BLaER1 treated with 17β-estradiol and CSF1 and Interleukin-3, amounts not matched to agents 10 nM and 100 nM (cell line): ENCODE results near the gene ERFL.

ENCODE experiments used
- H3K27ac ChIP-seq, 11 experiments: shearing (Covaris generic); formaldehyde crosslinking; 2 replicates each; pipeline ENCODE4 v1.8.1; 2022
- H3K27me3 ChIP-seq, 11 experiments: shearing (Covaris generic); formaldehyde crosslinking; 2 replicates each; pipeline ENCODE4 v1.8.1; 2022
- H3K36me3 ChIP-seq, 11 experiments: shearing (Covaris generic); formaldehyde crosslinking; 2 replicates each; pipeline ENCODE4 v1.8.1; 2022
- H3K4me1 ChIP-seq, 10 experiments: shearing (Covaris generic); formaldehyde crosslinking; 2 replicates each; pipeline ENCODE4 v1.8.1; 2022
- H3K4me2 ChIP-seq, 11 experiments: shearing (Covaris generic); formaldehyde crosslinking; 2 replicates each; pipeline ENCODE4 v1.8.1; 2022
- H3K4me3 ChIP-seq, 10 experiments: shearing (Covaris generic); formaldehyde crosslinking; 2 replicates each; pipeline ENCODE4 v1.8.1; 2022
- H3K9ac ChIP-seq, 11 experiments: shearing (Covaris generic); formaldehyde crosslinking; 2 replicates each; pipeline ENCODE4 v1.8.1; 2022
- H3K9me3 ChIP-seq, 11 experiments: shearing (Covaris generic); formaldehyde crosslinking; replicated peaks in 1 of 11; 2 replicates each; pipeline ENCODE4 v1.8.1; 2022
- H4K20me1 ChIP-seq, 11 experiments: shearing (Covaris generic); formaldehyde crosslinking; 2 replicates each; pipeline ENCODE4 v1.8.1; 2022
- Cebpa-rat ChIP-seq, 11 experiments: shearing (Covaris generic); IDR thresholded peaks; 2 replicates each; pipeline ENCODE4 v1.8.1; 2022

Gene ERFL

GRCh38 chr19:41937525-41938468 is 9.5 kb upstream of the ERFL start:
- no peaks in the 10 kb centered on the region; a peak in 1 of 22 replicates for H4K20me1 ChIP-seq
- H3K36me3 ChIP-seq, result no peaks in the 10 kb centered on the region
- H3K9me3 ChIP-seq, result no peaks in the 10 kb centered on the region
- TF ChIP-seq Cebpa-rat (IDR thresholded peaks at IDR 0.05), result no peak
- peak overlapping the region in 10 of 11 experiments; percentile 38 to 63 (median 47); a peak in 14 of 22 replicates for H3K9ac ChIP-seq
- peak overlapping the region; percentile 54 to 75 (median 64) for H3K4me2 ChIP-seq
- peaks cover 34 to 58% (median 53%) of the 10 kb centered on the region in 11 experiments for H3K27me3 ChIP-seq
- H3K27ac ChIP-seq, result peak overlapping the region in 8 of 11 experiments; percentile 33 to 67 (median 49); a peak in 16 of 22 replicates
- H3K4me3 ChIP-seq, result 0 out of 20 replicates have a peak overlapping the region, but pooled peaks of 1 of the 10 experiments have one; percentile 24
- peaks cover 36 to 55% (median 46%) of the 10 kb centered on the region in 10 experiments for H3K4me1 ChIP-seq

- Histone ChIP-seq H3K27ac (peak overlapping the region in 1 of 11 experiments; percentile 58; a peak in 1 of 22 replicates), H3K9ac (peak overlapping the region in 1 of 11 experiments; percentile 29; a peak in 1 of 22 replicates)
Observed at GRCh38 chr19:41936961-41937360, 8.7 kb upstream of the ERFL start.

GRCh38 chr19:41936416-41936850 is 8.2 kb upstream of the ERFL start:
- Histone ChIP-seq H3K27ac (no peak overlapping the region), H3K36me3 (no peaks in the 10 kb centered on the region), H3K4me2 (no peak overlapping the region), H3K4me3 (no peak overlapping the region), H4K20me1 (no peaks in the 10 kb centered on the region; a peak in 1 of 22 replicates), H3K27me3 (peaks cover 34 to 53% (median 49%) of the 10 kb centered on the region in 11 experiments), H3K4me1 (peaks cover 50 to 69% (median 60%) of the 10 kb centered on the region in 10 experiments), H3K9ac (peak overlapping the region in 3 of 11 experiments; percentile 9 to 28 (median 22); a peak in 1 of 22 replicates), H3K9me3 (no peaks in the 10 kb centered on the region)
- no peak for TF ChIP-seq Cebpa-rat (IDR thresholded peaks at IDR 0.05)

More at GRCh38 chr19:41936961-41937360, 8.7 kb upstream of the ERFL start:
- Histone ChIP-seq H3K27me3 (peaks cover 34 to 58% (median 53%) of the 10 kb centered on the region in 11 experiments), H3K4me3 (no peak overlapping the region), H3K4me2 (peak overlapping the region in 8 of 11 experiments; percentile 54 to 75 (median 66); a peak in 7 of 22 replicates), H3K4me1 (peaks cover 45 to 64% (median 54%) of the 10 kb centered on the region in 10 experiments), H3K9me3 (no peaks in the 10 kb centered on the region), H3K36me3 (no peaks in the 10 kb centered on the region), H4K20me1 (no peaks in the 10 kb centered on the region; a peak in 1 of 22 replicates)
- no peak for TF ChIP-seq Cebpa-rat (IDR thresholded peaks at IDR 0.05)

DNA sequence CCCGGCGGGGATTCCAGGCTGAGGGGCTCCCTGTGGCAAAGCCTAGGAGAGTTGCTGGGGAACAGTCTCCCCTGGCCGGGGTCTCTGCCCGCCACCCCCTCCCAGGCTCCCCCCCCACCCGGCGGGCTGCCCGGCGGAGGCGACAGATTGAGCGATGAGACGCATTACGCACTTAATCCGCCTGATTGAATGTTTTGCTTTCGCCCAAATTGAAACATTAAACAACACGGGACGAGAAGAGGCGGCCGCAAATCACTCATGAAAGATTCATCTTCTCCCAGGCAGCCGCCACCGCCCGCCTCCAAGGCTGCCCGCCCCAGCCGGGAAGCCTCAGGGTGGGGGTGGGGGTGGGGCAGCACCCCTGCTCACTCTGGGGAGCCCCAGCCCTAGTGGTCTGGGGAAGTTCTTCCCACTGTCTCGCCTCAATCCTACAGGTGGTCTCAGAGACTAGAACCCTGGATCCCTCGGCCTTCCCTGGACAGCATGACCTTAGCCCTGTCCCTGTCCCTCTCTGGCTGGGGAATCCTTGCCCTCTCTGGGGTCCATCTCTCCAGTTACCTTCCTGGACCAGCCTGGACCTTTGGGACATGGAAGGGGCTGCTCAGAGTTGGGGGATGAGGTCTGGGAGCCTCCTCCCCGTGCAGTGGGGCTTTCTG is 7.6 kb upstream of the ERFL start:
- no peak overlapping the region for H3K4me2 ChIP-seq
- H3K9me3 ChIP-seq, result no peaks in the 10 kb centered on the region
- no peaks in the 10 kb centered on the region for H3K36me3 ChIP-seq
- peak overlapping the region in 2 of 11 experiments; percentile 22 to 28; a peak in 1 of 22 replicates for H3K9ac ChIP-seq
- H3K4me3 ChIP-seq, result no peak overlapping the region
- no peaks in the 10 kb centered on the region; a peak in 1 of 22 replicates for H4K20me1 ChIP-seq
- peaks cover 55 to 70% (median 61%) of the 10 kb centered on the region in 10 experiments for H3K4me1 ChIP-seq
- no peak for TF ChIP-seq Cebpa-rat (IDR thresholded peaks at IDR 0.05)
- H3K27ac ChIP-seq, result no peak overlapping the region
- peaks cover 31 to 49% (median 47%) of the 10 kb centered on the region in 11 experiments for H3K27me3 ChIP-seq

DNA sequence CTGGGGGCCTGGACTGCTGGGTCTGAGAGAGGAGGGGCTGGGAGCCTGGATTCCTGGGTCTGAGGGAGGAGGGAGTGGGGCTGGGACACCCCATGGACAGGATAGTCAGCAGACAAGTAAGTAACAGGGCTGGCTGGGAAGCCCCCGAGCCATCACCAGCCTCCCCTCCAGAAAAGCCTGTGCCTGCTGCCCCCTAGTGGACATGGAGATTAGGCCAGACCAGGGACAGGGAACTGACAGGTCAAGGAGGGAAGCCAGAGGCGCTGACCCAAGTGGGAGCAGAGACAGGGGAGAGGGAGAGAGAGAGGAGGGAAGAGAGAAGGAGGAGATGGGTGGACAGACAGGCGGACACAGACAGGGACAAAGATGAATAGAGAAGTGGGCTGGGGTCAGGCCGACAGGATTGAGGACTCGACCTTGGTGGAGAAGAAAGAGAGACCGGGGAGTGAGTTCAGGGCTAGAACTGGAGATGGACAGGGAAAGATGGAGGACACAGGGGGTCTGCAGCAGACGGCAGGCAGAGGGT is 6.7 kb upstream of the ERFL start:
- peak overlapping the region; percentile 61 to 75 (median 64); a peak in 21 of 22 replicates for H3K4me2 ChIP-seq

DNA sequence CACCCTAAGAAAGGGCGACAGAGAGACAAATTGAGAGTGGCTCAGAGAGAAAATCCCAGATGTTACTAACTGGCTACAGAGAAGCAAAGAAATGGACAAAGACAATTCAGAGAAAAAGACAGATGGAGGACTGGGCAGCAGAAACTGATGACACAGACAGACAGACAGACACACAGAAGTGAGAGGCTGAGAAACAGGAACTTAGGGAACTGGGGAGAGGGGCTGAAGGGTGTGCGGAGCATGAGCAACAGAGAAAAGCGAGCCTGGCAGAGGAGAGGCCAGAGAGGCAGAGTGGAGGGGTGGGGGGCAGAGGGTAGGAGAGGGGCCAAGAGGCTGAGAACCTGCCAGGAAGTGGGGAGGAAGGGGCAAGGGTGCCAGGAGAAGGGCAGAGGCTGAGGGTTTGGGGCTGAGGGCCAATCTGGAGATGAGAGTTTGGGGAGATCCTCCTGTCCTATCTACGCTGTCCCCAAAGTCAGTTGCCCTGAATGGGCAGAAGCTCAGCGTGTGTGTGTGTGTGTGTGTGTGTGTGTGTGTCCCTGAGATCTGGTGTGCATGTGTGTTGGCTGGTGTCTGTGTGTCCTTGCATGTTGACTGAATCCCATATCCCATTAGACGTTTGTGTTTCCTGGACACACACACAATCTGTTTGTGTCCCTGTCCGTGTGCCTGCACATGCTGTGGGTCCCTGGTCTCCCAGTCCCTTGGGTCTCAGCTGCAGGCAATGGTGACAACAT is 5.6 kb upstream of the ERFL start:
- peak overlapping the region in 7 of 11 experiments; percentile 19 to 47 (median 30); a peak in 10 of 22 replicates for H3K27ac ChIP-seq
- H3K9ac ChIP-seq, result peak overlapping the region in 5 of 11 experiments; percentile 7 to 57 (median 37); a peak in 11 of 22 replicates
- peaks cover 57 to 80% (median 72%) of the 10 kb centered on the region in 10 experiments for H3K4me1 ChIP-seq
- no peaks in the 10 kb centered on the region for H3K9me3 ChIP-seq
- no peak overlapping the region for H3K4me3 ChIP-seq
- peaks cover 44 to 59% (median 55%) of the 10 kb centered on the region in 11 experiments for H3K27me3 ChIP-seq
- TF ChIP-seq Cebpa-rat (IDR thresholded peaks at IDR 0.05), result no peak
- no peaks in the 10 kb centered on the region; a peak in 1 of 22 replicates for H4K20me1 ChIP-seq
- H3K36me3 ChIP-seq, result no peaks in the 10 kb centered on the region
- peak overlapping the region; percentile 61 to 75 (median 64) for H3K4me2 ChIP-seq

More for the DNA sequence above, 6.7 kb upstream of the ERFL start:
- TF ChIP-seq Cebpa-rat (IDR thresholded peaks at IDR 0.05), result no peak
- Histone ChIP-seq H3K9me3 (no peaks in the 10 kb centered on the region), H3K27me3 (peaks cover 34 to 51% (median 49%) of the 10 kb centered on the region in 11 experiments), H3K36me3 (no peaks in the 10 kb centered on the region), H3K4me1 (peaks cover 57 to 75% (median 66%) of the 10 kb centered on the region in 10 experiments), H3K9ac (peak overlapping the region in 6 of 11 experiments; percentile 7 to 57 (median 30); a peak in 8 of 22 replicates), H4K20me1 (no peaks in the 10 kb centered on the region; a peak in 1 of 22 replicates), H3K27ac (peak overlapping the region in 7 of 11 experiments; percentile 9 to 47 (median 30); a peak in 7 of 22 replicates), H3K4me3 (no peak overlapping the region)

DNA sequence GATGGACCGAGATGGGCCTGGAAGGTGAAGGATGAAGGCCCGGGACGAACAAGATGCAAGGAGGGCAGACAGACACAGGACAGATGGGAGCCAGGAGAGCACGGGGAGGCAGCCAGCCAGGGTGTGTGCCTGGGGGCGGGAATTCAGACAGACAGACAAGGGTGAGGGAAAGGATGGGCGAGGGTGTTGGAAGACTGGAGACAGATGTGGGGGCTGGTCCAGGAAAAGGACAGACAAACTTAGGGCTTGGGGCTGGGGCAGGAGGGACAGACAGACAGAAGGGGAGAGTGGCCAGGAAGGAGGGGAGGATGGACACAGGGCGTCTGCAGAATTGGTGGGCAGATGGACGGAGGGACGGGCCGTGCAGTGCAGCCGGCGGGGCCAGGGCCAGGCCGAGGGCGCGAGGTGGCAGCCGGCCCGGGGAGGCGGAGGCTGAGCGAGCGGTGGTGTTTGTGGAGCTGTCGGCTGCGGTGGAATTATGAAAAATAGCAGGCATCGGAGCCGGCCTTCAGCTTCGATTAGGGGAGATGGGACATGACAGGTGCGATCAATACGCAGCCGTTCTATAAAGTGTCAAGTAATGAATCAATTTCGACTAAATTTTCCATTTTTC is 4.6 kb upstream of the ERFL start:
- no peaks in the 10 kb centered on the region; a peak in 1 of 22 replicates for H4K20me1 ChIP-seq
- TF ChIP-seq Cebpa-rat (IDR thresholded peaks at IDR 0.05), result no peak
- no peaks in the 10 kb centered on the region for H3K36me3 ChIP-seq
- no peak overlapping the region for H3K27ac ChIP-seq
- no peak overlapping the region; a peak in 1 of 22 replicates for H3K9ac ChIP-seq
- peaks cover 53 to 69% (median 61%) of the 10 kb centered on the region in 11 experiments for H3K27me3 ChIP-seq
- H3K9me3 ChIP-seq, result no peaks in the 10 kb centered on the region
- H3K4me3 ChIP-seq, result no peak overlapping the region
- peaks cover 52 to 77% (median 70%) of the 10 kb centered on the region in 10 experiments for H3K4me1 ChIP-seq
- peak overlapping the region; percentile 52 to 97 (median 70); a peak in 20 of 22 replicates for H3K4me2 ChIP-seq
